ENCODE measurements around the gene SMOC2.

SMOC2 gene

GRCh38 chr6:168583126-168583525 is 142.1 kb downstream of the SMOC2 start:
- no peaks in the 10 kb centered on the region for H3K9me3 ChIP-seq (ENCODE audit: control insufficient read depth, insufficient read depth, low read depth, low read length)
- ChIA-PET POLR2A (no interaction called here), CTCF (no interaction called here)
- TF ChIP-seq ZNF660 (tag by site-specific recombination; IDR thresholded peaks at IDR 0.05) = no peak
- no peak for TF ChIP-seq HOXC10 (CRISPR knock-in tag; IDR thresholded peaks at IDR 0.05)
- no peak overlapping the region for H3K4me3 ChIP-seq (ENCODE audit: low read depth, low read length)
- H3K36me3 ChIP-seq (ENCODE audit: control insufficient read depth in 2 of 2, insufficient read depth in 1 of 2, low read length in 2 of 2) = no peaks in the 10 kb centered on the region
- H3K4me1 ChIP-seq (ENCODE audit: control insufficient read depth, insufficient read depth, low read length) = no peaks in the 10 kb centered on the region
- H3K27ac ChIP-seq (ENCODE audit: extremely low read depth, low read depth, low read length) = no peak overlapping the region

- ChIA-PET CTCF (no interaction called here), POLR2A (no interaction called here)
- TF ChIP-seq ZNF654 (tag by site-specific recombination; IDR thresholded peaks at IDR 0.05; ENCODE audit: low read depth) (no peak), ZNF426 (tag by site-specific recombination; IDR thresholded peaks at IDR 0.05) (no peak), ZNF791 (tag by site-specific recombination; IDR thresholded peaks at IDR 0.05) (no peak), ZNF175 (tag by site-specific recombination; IDR thresholded peaks at IDR 0.05) (no peak), ZNF624 (tag by site-specific recombination; IDR thresholded peaks at IDR 0.05) (no peak), GLI4 (tag by site-specific recombination; IDR thresholded peaks at IDR 0.05) (no peak), ZNF76 (tag by site-specific recombination; IDR thresholded peaks at IDR 0.05; ENCODE audit: borderline replicate concordance, low read depth) (no peak), YY2 (tag by site-specific recombination; IDR thresholded peaks at IDR 0.05) (no peak), ZNF18 (tag by site-specific recombination; IDR thresholded peaks at IDR 0.05) (no peak), ZNF510 (tag by site-specific recombination; IDR thresholded peaks at IDR 0.05; ENCODE audit: insufficient replicate concordance) (no peak), ZFP3 (tag by site-specific recombination; IDR thresholded peaks at IDR 0.05; ENCODE audit: low read depth) (no peak), ZNF335 (tag by site-specific recombination; conservative IDR thresholded peaks at IDR 0.05) (no peak), ZNF658 (tag by site-specific recombination; IDR thresholded peaks at IDR 0.05) (no peak), ZNF514 (tag by site-specific recombination; IDR thresholded peaks at IDR 0.05) (no peak), GLI2 (tag by site-specific recombination; IDR thresholded peaks at IDR 0.05; ENCODE audit: borderline replicate concordance, low read depth) (no peak), ZNF37A (tag by site-specific recombination; IDR thresholded peaks at IDR 0.05) (no peak), ZNF148 (tag by site-specific recombination; IDR thresholded peaks at IDR 0.05; ENCODE audit: borderline replicate concordance) (no peak)
- Histone ChIP-seq H3K4me1 (ENCODE audit: control insufficient read depth, insufficient read depth, low read length) (no peaks in the 10 kb centered on the region), H3K27ac (ENCODE audit: extremely low read depth, low read depth, low read length) (no peak overlapping the region), H3K36me3 (ENCODE audit: control insufficient read depth in 2 of 2, insufficient read depth in 1 of 2, low read length in 2 of 2) (no peaks in the 10 kb centered on the region), H3K9me3 (ENCODE audit: control insufficient read depth, insufficient read depth, low read depth, low read length) (no peaks in the 10 kb centered on the region), H3K4me3 (ENCODE audit: low read depth, low read length) (no peak overlapping the region)
Observed at GRCh38 chr6:168583821-168584220, 142.8 kb downstream of the SMOC2 start.

- no peaks in the 10 kb centered on the region for H3K9me3 ChIP-seq (ENCODE audit: control insufficient read depth, insufficient read depth, low read depth, low read length)
- no peaks in the 10 kb centered on the region for H3K4me1 ChIP-seq (ENCODE audit: control insufficient read depth, insufficient read depth, low read length)
- H3K36me3 ChIP-seq (ENCODE audit: control insufficient read depth in 2 of 2, insufficient read depth in 1 of 2, low read length in 2 of 2) = no peaks in the 10 kb centered on the region
- no peak overlapping the region for H3K4me3 ChIP-seq (ENCODE audit: low read depth, low read length)
- ChIA-PET CTCF (no interaction called here), POLR2A (no interaction called here)
- H3K27ac ChIP-seq (ENCODE audit: extremely low read depth, low read depth, low read length) = no peak overlapping the region
- no peak for TF ChIP-seq ZNF658 (tag by site-specific recombination; IDR thresholded peaks at IDR 0.05)
- TF ChIP-seq ZBTB6 (tag by site-specific recombination; IDR thresholded peaks at IDR 0.05) = no peak
- no peak for TF ChIP-seq ZNF558 (tag by site-specific recombination; IDR thresholded peaks at IDR 0.05)
- TF ChIP-seq ZNF394 (tag by site-specific recombination; IDR thresholded peaks at IDR 0.05; ENCODE audit: borderline replicate concordance) = no peak
- TF ChIP-seq HOXC10 (CRISPR knock-in tag; IDR thresholded peaks at IDR 0.05) = no peak
- no peak for TF ChIP-seq ZNF311 (tag by site-specific recombination; IDR thresholded peaks at IDR 0.05; ENCODE audit: borderline replicate concordance)
- no peak for TF ChIP-seq ZNF530 (tag by site-specific recombination; IDR thresholded peaks at IDR 0.05; ENCODE audit: low read depth)
- no peak for TF ChIP-seq ZNF10 (tag by site-specific recombination; IDR thresholded peaks at IDR 0.05)
- no peak for TF ChIP-seq ZNF239 (tag by site-specific recombination; IDR thresholded peaks at IDR 0.05)
- no peak for TF ChIP-seq ZNF660 (tag by site-specific recombination; IDR thresholded peaks at IDR 0.05)
- TF ChIP-seq ZNF169 (tag by site-specific recombination; IDR thresholded peaks at IDR 0.05) = no peak
- no peak for TF ChIP-seq SP7 (tag by site-specific recombination; IDR thresholded peaks at IDR 0.05)
- TF ChIP-seq ZNF366 (tag by site-specific recombination; conservative IDR thresholded peaks at IDR 0.05) = no peak
Observed at GRCh38 chr6:168584249-168584648, 143.3 kb downstream of the SMOC2 start.

Data from HEK293 (cell line).